IMR-90 (cell line): ENCODE results near the gene IL16. TPM values are rescaled to one million over a fixed set of nuclear protein-coding genes. Genes with fewer than 3 reads are reported as not detected.

ENCODE experiments used
- ATAC-seq: fragments of 200-7000 bp; cut with Tn5 transposase; 2 replicates; pipeline ENCODE4 v1.9.1; 2020; ENCODE audit warnings: low read depth, mild to moderate bottlenecking, moderate library complexity
- BruUV-seq: library from RNA; stranded (reverse); fragments of 400-500 nt; replicated peaks from 2 replicates; lab custom pipeline; 2021; lab: Mats Ljungman, UMichigan
- CTCF ChIA-PET: fragments of 300-600 bp; formaldehyde crosslinking; extraction: SDS; loops from one replicate; lab custom pipeline; 2021; ENCODE audit warnings: antibody characterized with exemption; lab: Yijun Ruan, JAX
- POLR2A ChIA-PET: fragments of 300-600 bp; sonication (Branson Sonifier 250); formaldehyde crosslinking; loops from one replicate; lab custom pipeline; 2022; ENCODE audit warnings: antibody characterized with exemption; ENCODE audit not compliant: unreplicated experiment; lab: Charles Lee
- DNase-seq: peaks from one replicate; pipeline ENCODE4 v3.0.0; 2013
- H2AFZ ChIP-seq: replicated peaks from 2 replicates; pipeline ENCODE3; 2013; ENCODE audit warnings: low read length, mild to moderate bottlenecking; ENCODE audit not compliant: poor library complexity
- H2AK5ac ChIP-seq: 2 replicates; pipeline ENCODE4 v1.6.1; 2013; ENCODE audit warnings: low read depth, low read length, inconsistent platforms
- H2AK9ac ChIP-seq: replicated peaks from 2 replicates; pipeline ENCODE3; 2013; ENCODE audit warnings: mild to moderate bottlenecking, low read depth, low read length, moderate library complexity; ENCODE audit not compliant: poor library complexity
- H2BK120ac ChIP-seq: 2 replicates; pipeline ENCODE4 v1.6.1; 2013; ENCODE audit warnings: low read depth, low read length, inconsistent platforms
- H2BK15ac ChIP-seq: 3 replicates; pipeline ENCODE4 v1.6.1; 2013; ENCODE audit warnings: low read depth, low read length, inconsistent platforms
- H2BK20ac ChIP-seq: 2 replicates; pipeline ENCODE4 v1.6.1; 2013; ENCODE audit warnings: low read depth, mild to moderate bottlenecking, inconsistent platforms, low read length, moderate library complexity
- H2BK5ac ChIP-seq: 2 replicates; pipeline ENCODE4 v1.6.1; 2013; ENCODE audit warnings: mild to moderate bottlenecking, low read depth, low read length, inconsistent platforms; ENCODE audit not compliant: poor library complexity, severe bottlenecking
- H3K14ac ChIP-seq: replicated peaks from 2 replicates; pipeline ENCODE4 v1.6.1; 2013; ENCODE audit warnings: low read depth, low read length, inconsistent platforms
- H3K18ac ChIP-seq: 2 replicates; pipeline ENCODE4 v1.6.1; 2013; ENCODE audit warnings: low read depth, low read length, control low read depth
- H3K23ac ChIP-seq: 2 replicates; pipeline ENCODE4 v1.6.1; 2013; ENCODE audit warnings: low read depth, low read length, inconsistent platforms
- H3K27ac ChIP-seq: 2 replicates; pipeline ENCODE4 v1.5.1; 2013; ENCODE audit warnings: mild to moderate bottlenecking, control low read depth, low read length; ENCODE audit not compliant: insufficient read depth
- H3K27me3 ChIP-seq: 2 replicates; pipeline ENCODE4 v1.6.1; 2013; ENCODE audit warnings: low read length; ENCODE audit not compliant: control insufficient read depth, insufficient read depth
- H3K36me3 ChIP-seq: 2 replicates; pipeline ENCODE4 v1.6.1; 2013; ENCODE audit warnings: low read length, mixed read lengths; ENCODE audit not compliant: control insufficient read depth, insufficient read depth
- H3K4ac ChIP-seq: 2 replicates; pipeline ENCODE4 v1.6.1; 2013; ENCODE audit warnings: low read depth, low read length, inconsistent platforms
- H3K4me1 ChIP-seq: 2 replicates; pipeline ENCODE4 v1.6.1; 2013; ENCODE audit warnings: low read length, mixed read lengths; ENCODE audit not compliant: control insufficient read depth, insufficient read depth
- H3K4me2 ChIP-seq: 2 replicates; pipeline ENCODE4 v1.6.1; 2013; ENCODE audit warnings: low read depth, mild to moderate bottlenecking, control low read depth, low read length, moderate library complexity
- H3K4me3 ChIP-seq: 2 replicates; pipeline ENCODE4 v1.5.1; 2013; ENCODE audit warnings: low read depth, mild to moderate bottlenecking, control low read depth, low read length, moderate library complexity; ENCODE audit not compliant: insufficient read depth
- H3K56ac ChIP-seq: 2 replicates; pipeline ENCODE4 v1.6.1; 2013; ENCODE audit warnings: low read length, inconsistent platforms; ENCODE audit not compliant: insufficient read depth; ENCODE audit errors: extremely low read depth
- H3K79me1 ChIP-seq, 2 experiments: 2 replicates each; pipeline ENCODE4 v1.6.1; 2013; ENCODE audit warnings: low read length in 2 of 2, inconsistent platforms in 1 of 2, low read depth in 1 of 2
- H3K9ac ChIP-seq: 2 replicates; pipeline ENCODE4 v1.6.1; 2013; ENCODE audit warnings: low read depth, low read length, control low read depth
- H3K9me1 ChIP-seq: 2 replicates; pipeline ENCODE4 v1.6.1; 2013; ENCODE audit warnings: low read length, inconsistent platforms; ENCODE audit not compliant: insufficient read depth
- H3K9me3 ChIP-seq: 2 replicates; pipeline ENCODE4 v1.6.1; 2013; ENCODE audit warnings: low read length; ENCODE audit not compliant: control insufficient read depth, insufficient read depth
- H4K20me1 ChIP-seq: 2 replicates; pipeline ENCODE4 v1.6.1; 2013; ENCODE audit warnings: low read length, inconsistent platforms; ENCODE audit not compliant: insufficient read depth
- H4K5ac ChIP-seq: 2 replicates; pipeline ENCODE4 v1.6.1; 2013; ENCODE audit warnings: mild to moderate bottlenecking, low read depth, low read length, control low read depth
- H4K8ac ChIP-seq, 2 experiments: 2 replicates each; pipeline ENCODE4 v1.6.1; 2013; ENCODE audit warnings: low read depth in 2 of 2, low read length in 2 of 2, control low read depth in 1 of 2, inconsistent platforms in 1 of 2
- H4K91ac ChIP-seq: 2 replicates; pipeline ENCODE4 v1.6.1; 2013; ENCODE audit warnings: low read depth, low read length, inconsistent platforms; ENCODE audit not compliant: insufficient read depth
- CEBPB ChIP-seq: IDR thresholded peaks from 2 replicates; pipeline ENCODE4 v1.6.1; 2012; ENCODE audit warnings: low read depth, low read length, improper control_type of control experiment
- CHD1 ChIP-seq: IDR thresholded peaks from 2 replicates; pipeline ENCODE4 v1.6.1; 2012; ENCODE audit warnings: low read depth, low read length, improper control_type of control experiment
- CTCF ChIP-seq: conservative IDR thresholded peaks from 2 replicates; pipeline ENCODE4 v1.5.1; 2012; ENCODE audit warnings: mild to moderate bottlenecking, low read depth, low read length, improper control_type of control experiment
- ELK1 ChIP-seq: fragments of 150-350 bp; IDR thresholded peaks from 2 replicates; pipeline ENCODE4 v1.6.1; 2016; ENCODE audit warnings: low read depth, mild to moderate bottlenecking, low read length, moderate library complexity, borderline replicate concordance
- FOS ChIP-seq: fragments of 150-350 bp; IDR thresholded peaks from 2 replicates; pipeline ENCODE4 v1.6.1; 2016; ENCODE audit warnings: low read depth, low read length
- MAZ ChIP-seq: IDR thresholded peaks from 2 replicates; pipeline ENCODE4 v1.6.1; 2012; ENCODE audit warnings: low read depth, mild to moderate bottlenecking, low read length, improper control_type of control experiment, moderate library complexity, borderline replicate concordance
- MXI1 ChIP-seq: IDR thresholded peaks from 2 replicates; pipeline ENCODE4 v1.6.1; 2012; ENCODE audit warnings: low read depth, mild to moderate bottlenecking, low read length, moderate library complexity, borderline replicate concordance
- NFE2L2 ChIP-seq: fragments of 150-350 bp; IDR thresholded peaks from 2 replicates; pipeline ENCODE4 v1.6.1; 2016; ENCODE audit warnings: low read depth, mild to moderate bottlenecking, low read length
- RAD21 ChIP-seq: IDR thresholded peaks from 2 replicates; pipeline ENCODE4 v1.6.1; 2012; ENCODE audit warnings: low read length, improper control_type of control experiment
- SMC3 ChIP-seq: fragments of 150-350 bp; IDR thresholded peaks from 2 replicates; pipeline ENCODE4 v1.6.1; 2016; ENCODE audit warnings: low read depth, mild to moderate bottlenecking, antibody characterized with exemption, low read length, moderate library complexity
- WGBS, 2 experiments: methylation state at CpG; one replicate each; pipeline versions ENCODE4 v1.1.5 to v1.1.7; 2013; ENCODE audit warnings: missing lambda C conversion rate in 2 of 2; ENCODE audit not compliant: insufficient read length in 1 of 2; ENCODE audit errors: extremely low coverage in 2 of 2; 5-methylcytosine and 5-hydroxymethylcytosine counted together
- dilution Hi-C: fragments of 300-500 bp; cut with HindIII; formaldehyde crosslinking; loops from one replicate; pipeline ENCODE4 v1.14.3; 2018; ENCODE audit warnings: low sequenced_read_pairs; ENCODE audit not compliant: unreplicated experiment
- in situ Hi-C: fragments of 300-500 bp; cut with MboI; formaldehyde crosslinking; loops from 3 replicates; pipeline ENCODE4 v1.14.3; 2019; ENCODE audit warnings: low sequenced_read_pairs, inconsistent platforms, mixed read lengths
- intact Hi-C: fragments of 100-400 bp; cut with micrococcal nuclease; formaldehyde crosslinking; loops from 2 replicates; pipeline ENCODE4 v1.10.0; 2022
- polyA plus RNA-seq, 3 experiments: library from polyadenylated mRNA; depleted of rRNA; stranded (reverse); fragments of >200 nt; gene quantifications; 2 replicates each; pipeline ENCODE4 v1.2.3, GENCODE V29; 2012; ENCODE audit warnings: low replicate concordance in 1 of 3
- total RNA-seq: library from RNA; depleted of rRNA; stranded (reverse); fragments of >200 nt; gene quantifications from 2 replicates; pipeline ENCODE4 v1.2.3, GENCODE V29; 2012
- TF ChIP-seq, protein P1 (sequence below): fragments of 150-350 bp; IDR thresholded peaks from 2 replicates; pipeline ENCODE4 v1.6.1; 2017; ENCODE audit warnings: mild to moderate bottlenecking, antibody characterized with exemption, low read length, low read depth

The IL16 gene
- total and polyA plus RNA-seq, 2 of the 4 experiments (the other 2 are of a cell fraction), result 0.18 to 0.27 TPM

DNA sequence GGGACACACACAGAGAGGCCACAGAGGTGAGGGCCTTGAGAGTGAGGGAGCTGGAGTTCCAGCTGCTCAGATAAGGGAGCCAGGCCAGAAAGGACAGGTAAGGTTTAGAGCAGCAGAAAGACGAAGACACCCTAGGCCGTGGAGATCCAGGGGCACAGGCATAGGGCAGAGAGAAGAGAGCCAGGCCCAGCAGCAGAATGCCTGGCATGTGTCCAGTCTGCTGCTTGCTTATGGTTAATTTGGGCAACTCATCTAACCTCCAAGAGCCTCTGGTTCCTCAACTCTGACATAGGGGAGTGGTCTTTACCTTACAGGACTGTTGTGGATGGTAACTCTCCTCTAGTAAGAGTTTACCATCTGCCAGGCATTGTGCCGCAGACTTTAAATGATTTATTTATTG, 91.4 kb downstream of the IL16 start:
- DNase-seq, result no peak
- in situ Hi-C loops, result no loop called here
- CTCF ChIA-PET, result no interaction called here

More for the DNA sequence above, 91.4 kb downstream of the IL16 start:
- H2AK9ac ChIP-seq, result no peak overlapping the region
- H3K36me3 ChIP-seq, result peaks cover 16% of the 10 kb centered on the region; the same call in 1 of the 2 replicates
- no peak overlapping the region for H4K5ac ChIP-seq
- no peaks in the 10 kb centered on the region for H3K27me3 ChIP-seq
- H3K4me3 ChIP-seq, result no peak overlapping the region
- H3K14ac ChIP-seq, result no peak overlapping the region
- H3K23ac ChIP-seq, result no peak overlapping the region
- dilution Hi-C loops (no loop called here), intact Hi-C loops (no loop called here)
- no peak overlapping the region for H3K27ac ChIP-seq
- no peaks in the 10 kb centered on the region for H4K20me1 ChIP-seq
- WGBS, 2 experiments, result 100% methylated on average over 2 of the region's 3 CpGs; no CpG with 5 or more reads in 1 of the 2 experiments
- no peak overlapping the region for H2AFZ ChIP-seq
- H3K4me2 ChIP-seq, result no peak overlapping the region
- no peak overlapping the region for H2BK120ac ChIP-seq
- H2BK15ac ChIP-seq, result no peak overlapping the region
- H3K9me1 ChIP-seq, result 0 out of 2 replicates have a peak, but pooled peaks cover 5% of the 10 kb centered on the region
- H2BK5ac ChIP-seq, result no peak overlapping the region
- BruUV-seq, result no TSS peak
- TF ChIP-seq CTCF (no peak), CHD1 (no peak), ELK1 (no peak), MAZ (no peak), MXI1 (no peak), NFE2L2 (no peak), CEBPB (no peak), RAD21 (no peak), FOS (no peak), SMC3 (no peak)
- TF ChIP-seq, protein P1, sequence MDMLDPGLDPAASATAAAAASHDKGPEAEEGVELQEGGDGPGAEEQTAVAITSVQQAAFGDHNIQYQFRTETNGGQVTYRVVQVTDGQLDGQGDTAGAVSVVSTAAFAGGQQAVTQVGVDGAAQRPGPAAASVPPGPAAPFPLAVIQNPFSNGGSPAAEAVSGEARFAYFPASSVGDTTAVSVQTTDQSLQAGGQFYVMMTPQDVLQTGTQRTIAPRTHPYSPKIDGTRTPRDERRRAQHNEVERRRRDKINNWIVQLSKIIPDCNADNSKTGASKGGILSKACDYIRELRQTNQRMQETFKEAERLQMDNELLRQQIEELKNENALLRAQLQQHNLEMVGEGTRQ, result no peak
- no peak overlapping the region for H2AK5ac ChIP-seq
- no peak overlapping the region for H4K91ac ChIP-seq
- no peak overlapping the region for H3K9ac ChIP-seq
- H3K9me3 ChIP-seq, result no peaks in the 10 kb centered on the region
- ATAC-seq, result no peak
- POLR2A ChIA-PET, result no interaction called here
- no peaks in the 10 kb centered on the region for H3K79me1 ChIP-seq
- no peak overlapping the region for H4K8ac ChIP-seq
- no peak overlapping the region for H3K56ac ChIP-seq
- H2BK20ac ChIP-seq, result no peak overlapping the region
- no peak overlapping the region for H3K4ac ChIP-seq
- no peak overlapping the region for H3K18ac ChIP-seq
- no peaks in the 10 kb centered on the region for H3K4me1 ChIP-seq
